Myocyte (in vitro differentiated cells): ENCODE results near the gene RNF31. TPM values are rescaled to one million over a fixed set of nuclear protein-coding genes. Genes with fewer than 3 reads are reported as not detected.
"Not testable (repeated sequence)": the region's sequence is repeated elsewhere in the genome, so short reads cannot be mapped to it uniquely, and the experiment has no call there.

Source experiments
- DNase-seq: peaks from one replicate; pipeline ENCODE4 v3.0.0-alpha.2; 2012; ENCODE audit warnings: low read depth
- polyA plus RNA-seq: library from polyadenylated mRNA; unstranded; fragments of >200 nt; gene quantifications from one replicate; pipeline ENCODE4 v1.2.1, GENCODE V29; 2012; ENCODE audit warnings: missing spikeins
- total RNA-seq: library from RNA; depleted of rRNA; stranded (reverse); fragments of >200 nt; gene quantifications from 2 replicates; pipeline ENCODE4 v1.2.3, GENCODE V29; 2014

The RNF31 gene
- total RNA-seq = 57.6 and 60.4 TPM in 2 replicates
- 44.4 TPM for polyA plus RNA-seq

- peak; percentile 99 for DNase-seq
These were observed at the start of gene RNF31 for GRCh38 chr14:24146978-24147760. Gene RNF31 (plus strand): TSS chr14:24147498. CDS start chr14:24147699, 201 bp downstream.

- no peak for DNase-seq
These were observed 48.9 kb upstream of the RNF31 start for GRCh38 chr14:24098229-24098926.

GRCh38 chr14:24098927-24099813, 48.1 kb upstream of the RNF31 start:
- peak; percentile 5 for DNase-seq

- no peak for DNase-seq
These were observed 46.9 kb upstream of the RNF31 start for GRCh38 chr14:24100197-24100981.

GRCh38 chr14:24100982-24101494, 46.3 kb upstream of the RNF31 start:
- DNase-seq = no peak

- DNase-seq = no peak
These were observed 44.8 kb upstream of the RNF31 start for GRCh38 chr14:24102357-24103048.

- no peak for DNase-seq
These were observed 43.8 kb upstream of the RNF31 start for GRCh38 chr14:24103451-24103850.

- DNase-seq = not testable (repeated sequence)
These were observed 41.6 kb upstream of the RNF31 start for GRCh38 chr14:24105609-24106239.

- no peak for DNase-seq
These were observed 40.5 kb upstream of the RNF31 start for GRCh38 chr14:24106672-24107271.

GRCh38 chr14:24108336-24108874, 38.9 kb upstream of the RNF31 start:
- no peak for DNase-seq

- no peak for DNase-seq
These were observed 37.2 kb upstream of the RNF31 start for GRCh38 chr14:24110060-24110459.

GRCh38 chr14:24110523-24110922, 36.8 kb upstream of the RNF31 start:
- DNase-seq = no peak

GRCh38 chr14:24113379-24113800, 33.9 kb upstream of the RNF31 start:
- DNase-seq = no peak

GRCh38 chr14:24113801-24114531, 33.3 kb upstream of the RNF31 start:
- peak; percentile 94 for DNase-seq

- peak; percentile 100 for DNase-seq
These were observed 32.5 kb upstream of the RNF31 start, which contains the start of the genes DCAF11 and NRL for GRCh38 chr14:24114532-24115421. Gene DCAF11 (plus strand): TSS chr14:24114777. CDS start chr14:24115595, 818 bp downstream. Gene NRL (minus strand): TSS chr14:24114949. CDS start chr14:24082848, 32,101 bp downstream.

- no peak for DNase-seq
These were observed 31.7 kb upstream of the RNF31 start for GRCh38 chr14:24115422-24116127.
